HepG2 (cell line): ENCODE results near the gene GOLGB1. TPM values are rescaled to one million over a fixed set of nuclear protein-coding genes. Genes with fewer than 3 reads are reported as not detected.

Source experiments
- CBFB ChIP-seq: sonication (generic); formaldehyde crosslinking; IDR thresholded peaks from 2 replicates; pipeline ENCODE4 v1.4.0; 2020; ENCODE audit warnings: missing genetic modification reagents
- KLF15 ChIP-seq: sonication (generic); formaldehyde crosslinking; IDR thresholded peaks from 2 replicates; pipeline ENCODE4 v1.8.1; 2023; ENCODE audit warnings: borderline replicate concordance, mild to moderate bottlenecking, inconsistent platforms, missing genetic modification reagents, mixed read lengths
- NFKB2 ChIP-seq: sonication (generic); formaldehyde crosslinking; IDR thresholded peaks from 2 replicates; pipeline ENCODE4 v1.4.0; 2020; ENCODE audit warnings: missing genetic modification reagents, borderline replicate concordance
- PAF1 ChIP-seq: IDR thresholded peaks from 2 replicates; pipeline ENCODE4 v1.6.1; 2016; ENCODE audit warnings: missing genetic modification reagents, missing compliant biosample characterization
- PHF21A ChIP-seq: sonication (generic); formaldehyde crosslinking; IDR thresholded peaks from 2 replicates; pipeline ENCODE4 v1.5.0; 2020; ENCODE audit warnings: mild to moderate bottlenecking, missing genetic modification reagents
- POGZ ChIP-seq: sonication (generic); formaldehyde crosslinking; IDR thresholded peaks from 2 replicates; pipeline ENCODE4 v1.4.0; 2020; ENCODE audit warnings: mild to moderate bottlenecking, missing genetic modification reagents
- POLR2G ChIP-seq: fragments of 200-400 bp; formaldehyde crosslinking; IDR thresholded peaks from 2 replicates; pipeline ENCODE4 v1.6.1; 2018; ENCODE audit warnings: mild to moderate bottlenecking, low read depth, low read length, moderate library complexity
- ZFP36L1 ChIP-seq: sonication (generic); formaldehyde crosslinking; IDR thresholded peaks from 2 replicates; pipeline ENCODE4 v1.8.0; 2022; ENCODE audit warnings: mild to moderate bottlenecking, missing genetic modification reagents, moderate library complexity
- ZNF160 ChIP-seq: sonication (generic); formaldehyde crosslinking; IDR thresholded peaks from 2 replicates; pipeline ENCODE4 v1.8.0; 2022; ENCODE audit warnings: mild to moderate bottlenecking, inconsistent platforms, missing genetic modification reagents
- ZNF33B ChIP-seq: sonication (generic); formaldehyde crosslinking; IDR thresholded peaks from 2 replicates; pipeline ENCODE4 v1.5.1; 2020; ENCODE audit warnings: mild to moderate bottlenecking, missing genetic modification reagents
- polyA plus RNA-seq, 8 experiments: library from polyadenylated mRNA; depleted of rRNA in 3 of 8; stranded (reverse) in 7 of 8; unstranded in 1 of 8; fragments of >200 nt; fragmentation: Illumina TruSeq in 4 of 8; extraction: Trizol in 4 of 8; gene quantifications; 2 replicates each; pipeline versions ENCODE4 v1.2.1 to v1.2.3, GENCODE V29; 2011 to 2016; ENCODE audit warnings: low read depth in 4 of 8, missing spikeins in 1 of 8, mixed read lengths in 1 of 8; ENCODE audit not compliant: insufficient read depth in 1 of 8
- total RNA-seq, 5 experiments: library from RNA; depleted of rRNA; stranded (reverse); fragments of >200 nt; fragmentation: Illumina TruSeq; extraction: Trizol; gene quantifications; 2 replicates each; pipeline ENCODE4 v1.2.3, GENCODE V29; 2016; ENCODE audit warnings: low read depth in 1 of 5
- TF ChIP-seq, protein P1 (sequence below): sonication (generic); formaldehyde crosslinking; IDR thresholded peaks from 2 replicates; pipeline ENCODE4 v1.5.0; 2020; ENCODE audit warnings: missing genetic modification reagents
- TF ChIP-seq, protein P2 (sequence below): sonication (generic); formaldehyde crosslinking; IDR thresholded peaks from 2 replicates; pipeline ENCODE4 v1.5.1; 2020; ENCODE audit warnings: missing genetic modification reagents, mild to moderate bottlenecking, borderline replicate concordance
- TF ChIP-seq, protein P3 (sequence below): sonication (generic); formaldehyde crosslinking; IDR thresholded peaks from 2 replicates; pipeline ENCODE4 v1.8.1; 2023; ENCODE audit warnings: mild to moderate bottlenecking, missing genetic modification reagents, borderline replicate concordance
- TF ChIP-seq, protein P4 (sequence below): sonication (generic); formaldehyde crosslinking; IDR thresholded peaks from 2 replicates; pipeline ENCODE4 v1.9.0; 2021; ENCODE audit warnings: missing genetic modification reagents, mild to moderate bottlenecking, borderline replicate concordance
- TF ChIP-seq, protein P5 (sequence below): sonication (generic); formaldehyde crosslinking; IDR thresholded peaks from 2 replicates; pipeline ENCODE4 v1.5.0; 2020; ENCODE audit warnings: mild to moderate bottlenecking, missing genetic modification reagents, borderline replicate concordance
- TF ChIP-seq, protein P6 (sequence below): sonication (generic); formaldehyde crosslinking; IDR thresholded peaks from 2 replicates; pipeline ENCODE4 v1.8.0; 2022; ENCODE audit warnings: mild to moderate bottlenecking, missing genetic modification reagents; ENCODE audit not compliant: insufficient replicate concordance
- TF ChIP-seq, protein P7 (sequence below): IDR thresholded peaks from 2 replicates; pipeline ENCODE4 v1.6.1; 2012; ENCODE audit warnings: low read length, improper control_type of control experiment

Gene GOLGB1
- total and polyA plus RNA-seq, 2 of the 13 experiments (the other 11 are each of a cell fraction or from before 2014, with no cell fraction given): 13.1 to 39.5 TPM

DNA sequence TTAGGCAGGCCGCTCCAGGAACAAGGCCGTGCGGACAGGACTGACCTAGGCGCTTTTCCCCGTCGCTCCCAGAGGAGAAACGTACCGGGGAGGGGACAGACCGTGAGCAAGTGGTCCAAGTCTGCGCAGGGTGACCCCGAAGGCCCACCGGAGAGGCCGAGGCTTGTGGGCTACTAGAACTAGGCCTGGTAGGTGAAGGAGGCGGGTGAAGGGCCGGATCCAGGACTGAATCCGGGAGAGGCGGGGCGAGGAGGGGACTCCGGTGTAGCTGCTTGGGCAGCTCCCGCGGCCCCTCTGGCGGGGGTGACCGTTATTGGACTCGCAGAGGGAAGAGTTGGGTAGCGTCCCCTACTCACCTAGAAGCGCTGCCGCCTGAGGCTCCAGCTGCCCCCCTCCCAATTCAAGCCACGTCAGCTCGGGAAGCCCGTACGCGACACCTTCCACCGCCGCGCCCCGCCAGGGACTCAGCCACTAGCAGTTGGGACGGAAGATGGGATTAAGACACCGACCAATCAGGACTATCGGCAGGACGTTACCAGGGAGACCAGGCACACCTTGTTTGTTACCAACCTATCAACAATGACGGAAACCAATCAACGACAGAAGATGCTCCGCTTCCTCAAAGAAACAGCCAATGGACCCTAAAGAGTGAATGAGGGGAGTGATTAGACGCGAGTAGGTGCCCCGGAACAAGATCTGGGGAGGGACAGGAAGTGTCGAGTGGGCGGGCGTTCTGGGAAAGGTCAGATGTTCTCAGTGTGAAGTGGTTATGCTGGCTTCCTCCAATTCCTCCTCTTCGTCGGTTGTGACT lies at the start of gene GOLGB1 (continued):
- peak; percentile 69; the same call in 1 of the 2 replicates for TF ChIP-seq ZNF160 (CRISPR knock-in tag)
- TF ChIP-seq, protein P1, sequence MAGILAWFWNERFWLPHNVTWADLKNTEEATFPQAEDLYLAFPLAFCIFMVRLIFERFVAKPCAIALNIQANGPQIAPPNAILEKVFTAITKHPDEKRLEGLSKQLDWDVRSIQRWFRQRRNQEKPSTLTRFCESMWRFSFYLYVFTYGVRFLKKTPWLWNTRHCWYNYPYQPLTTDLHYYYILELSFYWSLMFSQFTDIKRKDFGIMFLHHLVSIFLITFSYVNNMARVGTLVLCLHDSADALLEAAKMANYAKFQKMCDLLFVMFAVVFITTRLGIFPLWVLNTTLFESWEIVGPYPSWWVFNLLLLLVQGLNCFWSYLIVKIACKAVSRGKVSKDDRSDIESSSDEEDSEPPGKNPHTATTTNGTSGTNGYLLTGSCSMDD (CRISPR knock-in tag): no peak
- TF ChIP-seq NFKB2 (CRISPR knock-in tag): peak; percentile 91
- peak; percentile 62 for TF ChIP-seq CBFB
- TF ChIP-seq, protein P2, sequence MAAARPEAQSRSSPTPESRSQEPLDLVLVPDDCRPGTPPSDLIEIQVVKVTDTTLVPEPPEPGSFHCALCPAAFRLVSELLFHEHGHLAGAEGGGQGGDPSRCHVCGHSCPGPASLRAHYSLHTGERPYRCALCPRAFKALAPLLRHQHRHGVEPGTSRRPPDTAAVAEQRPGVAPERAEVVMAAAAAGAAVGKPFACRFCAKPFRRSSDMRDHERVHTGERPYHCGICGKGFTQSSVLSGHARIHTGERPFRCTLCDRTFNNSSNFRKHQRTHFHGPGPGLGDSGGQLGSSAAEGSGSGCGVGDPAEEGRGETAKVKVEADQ (CRISPR knock-in tag): peak; percentile 67
- TF ChIP-seq, protein P3, sequence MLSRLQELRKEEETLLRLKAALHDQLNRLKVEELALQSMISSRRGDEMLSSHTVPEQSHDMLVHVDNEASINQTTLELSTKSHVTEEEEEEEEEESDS (CRISPR knock-in tag): no peak
- TF ChIP-seq, protein P4, sequence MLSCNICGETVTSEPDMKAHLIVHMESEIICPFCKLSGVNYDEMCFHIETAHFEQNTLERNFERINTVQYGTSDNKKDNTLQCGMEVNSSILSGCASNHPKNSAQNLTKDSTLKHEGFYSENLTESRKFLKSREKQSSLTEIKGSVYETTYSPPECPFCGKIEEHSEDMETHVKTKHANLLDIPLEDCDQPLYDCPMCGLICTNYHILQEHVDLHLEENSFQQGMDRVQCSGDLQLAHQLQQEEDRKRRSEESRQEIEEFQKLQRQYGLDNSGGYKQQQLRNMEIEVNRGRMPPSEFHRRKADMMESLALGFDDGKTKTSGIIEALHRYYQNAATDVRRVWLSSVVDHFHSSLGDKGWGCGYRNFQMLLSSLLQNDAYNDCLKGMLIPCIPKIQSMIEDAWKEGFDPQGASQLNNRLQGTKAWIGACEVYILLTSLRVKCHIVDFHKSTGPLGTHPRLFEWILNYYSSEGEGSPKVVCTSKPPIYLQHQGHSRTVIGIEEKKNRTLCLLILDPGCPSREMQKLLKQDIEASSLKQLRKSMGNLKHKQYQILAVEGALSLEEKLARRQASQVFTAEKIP (CRISPR knock-in tag): no peak
- TF ChIP-seq PAF1: no peak
- TF ChIP-seq, protein P5, sequence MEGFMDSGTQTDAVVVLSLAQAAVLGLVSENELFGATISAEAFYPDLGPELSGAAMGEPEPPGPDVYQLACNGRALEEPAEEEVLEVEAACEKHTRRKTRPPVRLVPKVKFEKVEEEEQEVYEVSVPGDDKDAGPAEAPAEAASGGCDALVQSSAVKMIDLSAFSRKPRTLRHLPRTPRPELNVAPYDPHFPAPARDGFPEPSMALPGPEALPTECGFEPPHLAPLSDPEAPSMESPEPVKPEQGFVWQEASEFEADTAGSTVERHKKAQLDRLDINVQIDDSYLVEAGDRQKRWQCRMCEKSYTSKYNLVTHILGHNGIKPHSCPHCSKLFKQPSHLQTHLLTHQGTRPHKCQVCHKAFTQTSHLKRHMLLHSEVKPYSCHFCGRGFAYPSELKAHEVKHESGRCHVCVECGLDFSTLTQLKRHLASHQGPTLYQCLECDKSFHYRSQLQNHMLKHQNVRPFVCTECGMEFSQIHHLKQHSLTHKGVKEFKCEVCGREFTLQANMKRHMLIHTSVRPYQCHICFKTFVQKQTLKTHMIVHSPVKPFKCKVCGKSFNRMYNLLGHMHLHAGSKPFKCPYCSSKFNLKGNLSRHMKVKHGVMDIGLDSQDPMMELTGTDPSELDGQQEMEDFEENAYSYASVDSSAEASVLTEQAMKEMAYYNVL (CRISPR knock-in tag): peak; percentile 56; the same call in 1 of the 2 replicates
- peak; percentile 98 for TF ChIP-seq POLR2G
- no peak; the same call in 1 of the 2 replicates for TF ChIP-seq KLF15 (CRISPR knock-in tag)
- TF ChIP-seq, protein P6, sequence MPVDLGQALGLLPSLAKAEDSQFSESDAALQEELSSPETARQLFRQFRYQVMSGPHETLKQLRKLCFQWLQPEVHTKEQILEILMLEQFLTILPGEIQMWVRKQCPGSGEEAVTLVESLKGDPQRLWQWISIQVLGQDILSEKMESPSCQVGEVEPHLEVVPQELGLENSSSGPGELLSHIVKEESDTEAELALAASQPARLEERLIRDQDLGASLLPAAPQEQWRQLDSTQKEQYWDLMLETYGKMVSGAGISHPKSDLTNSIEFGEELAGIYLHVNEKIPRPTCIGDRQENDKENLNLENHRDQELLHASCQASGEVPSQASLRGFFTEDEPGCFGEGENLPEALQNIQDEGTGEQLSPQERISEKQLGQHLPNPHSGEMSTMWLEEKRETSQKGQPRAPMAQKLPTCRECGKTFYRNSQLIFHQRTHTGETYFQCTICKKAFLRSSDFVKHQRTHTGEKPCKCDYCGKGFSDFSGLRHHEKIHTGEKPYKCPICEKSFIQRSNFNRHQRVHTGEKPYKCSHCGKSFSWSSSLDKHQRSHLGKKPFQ: no peak
- TF ChIP-seq, protein P7, sequence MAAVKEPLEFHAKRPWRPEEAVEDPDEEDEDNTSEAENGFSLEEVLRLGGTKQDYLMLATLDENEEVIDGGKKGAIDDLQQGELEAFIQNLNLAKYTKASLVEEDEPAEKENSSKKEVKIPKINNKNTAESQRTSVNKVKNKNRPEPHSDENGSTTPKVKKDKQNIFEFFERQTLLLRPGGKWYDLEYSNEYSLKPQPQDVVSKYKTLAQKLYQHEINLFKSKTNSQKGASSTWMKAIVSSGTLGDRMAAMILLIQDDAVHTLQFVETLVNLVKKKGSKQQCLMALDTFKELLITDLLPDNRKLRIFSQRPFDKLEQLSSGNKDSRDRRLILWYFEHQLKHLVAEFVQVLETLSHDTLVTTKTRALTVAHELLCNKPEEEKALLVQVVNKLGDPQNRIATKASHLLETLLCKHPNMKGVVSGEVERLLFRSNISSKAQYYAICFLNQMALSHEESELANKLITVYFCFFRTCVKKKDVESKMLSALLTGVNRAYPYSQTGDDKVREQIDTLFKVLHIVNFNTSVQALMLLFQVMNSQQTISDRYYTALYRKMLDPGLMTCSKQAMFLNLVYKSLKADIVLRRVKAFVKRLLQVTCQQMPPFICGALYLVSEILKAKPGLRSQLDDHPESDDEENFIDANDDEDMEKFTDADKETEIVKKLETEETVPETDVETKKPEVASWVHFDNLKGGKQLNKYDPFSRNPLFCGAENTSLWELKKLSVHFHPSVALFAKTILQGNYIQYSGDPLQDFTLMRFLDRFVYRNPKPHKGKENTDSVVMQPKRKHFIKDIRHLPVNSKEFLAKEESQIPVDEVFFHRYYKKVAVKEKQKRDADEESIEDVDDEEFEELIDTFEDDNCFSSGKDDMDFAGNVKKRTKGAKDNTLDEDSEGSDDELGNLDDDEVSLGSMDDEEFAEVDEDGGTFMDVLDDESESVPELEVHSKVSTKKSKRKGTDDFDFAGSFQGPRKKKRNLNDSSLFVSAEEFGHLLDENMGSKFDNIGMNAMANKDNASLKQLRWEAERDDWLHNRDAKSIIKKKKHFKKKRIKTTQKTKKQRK: peak; percentile 58; the same call in 1 of the 2 replicates
- peak; percentile 76 for TF ChIP-seq PHF21A (CRISPR knock-in tag)
- no peak; the same call in 1 of the 2 replicates for TF ChIP-seq POGZ (CRISPR knock-in tag)
- no peak for TF ChIP-seq ZNF33B (CRISPR knock-in tag)
- TF ChIP-seq ZFP36L1 (CRISPR knock-in tag): no peak
